ENCODE results near the gene CLCN4.

CLCN4 gene

GRCh38 chrX:10167573-10167972 lies 10.8 kb downstream of the CLCN4 start:
- DNase-seq (ENCODE audit: low read depth) = no peak

- DNase-seq (ENCODE audit: low read depth) = no peak
Measured at GRCh38 chrX:10168226-10168625, 11.5 kb downstream of the CLCN4 start.

- DNase-seq (ENCODE audit: low read depth) = no peak
Measured at GRCh38 chrX:10169175-10169574, 12.4 kb downstream of the CLCN4 start.

- DNase-seq (ENCODE audit: low read depth) = no peak
Measured at GRCh38 chrX:10171249-10171648, 14.5 kb downstream of the CLCN4 start.

- no peak for DNase-seq (ENCODE audit: low read depth)
Measured at GRCh38 chrX:10172877-10173276, 16.1 kb downstream of the CLCN4 start.

- DNase-seq (ENCODE audit: low read depth) = peak; percentile 85
Measured at GRCh38 chrX:10173331-10173900, 16.6 kb downstream of the CLCN4 start.

- no peak for DNase-seq (ENCODE audit: low read depth)
Measured at GRCh38 chrX:10174051-10174450, 17.3 kb downstream of the CLCN4 start.

- no peak for DNase-seq (ENCODE audit: low read depth)
Measured at GRCh38 chrX:10174810-10175209, 18.0 kb downstream of the CLCN4 start.

GRCh38 chrX:10175319-10175871 lies 18.6 kb downstream of the CLCN4 start:
- DNase-seq (ENCODE audit: low read depth) = peak; percentile 46

GRCh38 chrX:10176121-10177003 lies 19.6 kb downstream of the CLCN4 start:
- no peak for DNase-seq (ENCODE audit: low read depth)

GRCh38 chrX:10177004-10177396 lies 20.2 kb downstream of the CLCN4 start:
- no peak for DNase-seq (ENCODE audit: low read depth)

- DNase-seq (ENCODE audit: low read depth) = no peak
Measured at GRCh38 chrX:10177601-10178000, 20.8 kb downstream of the CLCN4 start.

- DNase-seq (ENCODE audit: low read depth) = no peak
Measured at GRCh38 chrX:10178866-10179463, 22.2 kb downstream of the CLCN4 start.

GRCh38 chrX:10183760-10184159 lies 27.0 kb downstream of the CLCN4 start:
- no peak for DNase-seq (ENCODE audit: low read depth)

GRCh38 chrX:10184411-10184810 lies 27.6 kb downstream of the CLCN4 start:
- DNase-seq (ENCODE audit: low read depth) = no peak

GRCh38 chrX:10186355-10186754 lies 29.6 kb downstream of the CLCN4 start:
- DNase-seq (ENCODE audit: low read depth) = no peak

- DNase-seq (ENCODE audit: low read depth) = no peak
Measured at GRCh38 chrX:10187421-10187820, 30.6 kb downstream of the CLCN4 start.

GRCh38 chrX:10189317-10190268 lies 32.8 kb downstream of the CLCN4 start:
- DNase-seq (ENCODE audit: low read depth) = peak; percentile 44

GRCh38 chrX:10190367-10190766 lies 33.6 kb downstream of the CLCN4 start:
- DNase-seq (ENCODE audit: low read depth) = peak; percentile 64

GRCh38 chrX:10193587-10193986 lies 36.8 kb downstream of the CLCN4 start:
- no peak for DNase-seq (ENCODE audit: low read depth)

GRCh38 chrX:10195425-10195824 lies 38.6 kb downstream of the CLCN4 start:
- DNase-seq (ENCODE audit: low read depth) = no peak

GRCh38 chrX:10195947-10196346 lies 39.2 kb downstream of the CLCN4 start:
- DNase-seq (ENCODE audit: low read depth) = no peak

Measured in stromal cell of bone marrow (primary cell).